ENCODE data around the gene HTN1.
"Not testable (repeated sequence)": the region's sequence is repeated elsewhere in the genome, so short reads cannot be mapped to it uniquely, and the experiment has no call there.

The HTN1 gene

GRCh38 chr4:70050138-70050537, at the start of gene HTN1:
HTN1 (plus strand) TSS chr4:70050438; CDS start chr4:70053077, 2,639 bp downstream.
- not testable (repeated sequence) for H3K4me3 ChIP-seq (ENCODE audit: low read depth, low read length)

- H3K4me3 ChIP-seq (ENCODE audit: low read depth, low read length) = no peak overlapping the region
Measured at GRCh38 chr4:70000711-70001110, 49.5 kb upstream of the HTN1 start.

GRCh38 chr4:70002507-70002906, 47.7 kb upstream of the HTN1 start:
- H3K4me3 ChIP-seq (ENCODE audit: low read depth, low read length) = no peak overlapping the region

- no peak overlapping the region for H3K4me3 ChIP-seq (ENCODE audit: low read depth, low read length)
Measured at GRCh38 chr4:70008771-70009170, 41.5 kb upstream of the HTN1 start.

GRCh38 chr4:70019006-70019405, 31.2 kb upstream of the HTN1 start:
- H3K4me3 ChIP-seq (ENCODE audit: low read depth, low read length) = not testable (repeated sequence)

GRCh38 chr4:70023218-70023617, 27.0 kb upstream of the HTN1 start:
- H3K4me3 ChIP-seq (ENCODE audit: low read depth, low read length) = no peak overlapping the region

- no peak overlapping the region for H3K4me3 ChIP-seq (ENCODE audit: low read depth, low read length)
Measured at GRCh38 chr4:70027011-70027410, 23.2 kb upstream of the HTN1 start.

- H3K4me3 ChIP-seq (ENCODE audit: low read depth, low read length) = not testable (repeated sequence)
Measured at GRCh38 chr4:70028159-70028558, 22.1 kb upstream of the HTN1 start, which contains the start of gene HTN3. HTN3 (plus strand) TSS chr4:70028459; CDS start chr4:70030741, 2,282 bp downstream.

- not testable (repeated sequence) for H3K4me3 ChIP-seq (ENCODE audit: low read depth, low read length)
Measured at GRCh38 chr4:70037559-70037958, 12.7 kb upstream of the HTN1 start.

GRCh38 chr4:70039928-70040327, 10.3 kb upstream of the HTN1 start:
- H3K4me3 ChIP-seq (ENCODE audit: low read depth, low read length) = not testable (repeated sequence)

GRCh38 chr4:70041652-70042286, 8.5 kb upstream of the HTN1 start:
- H3K4me3 ChIP-seq (ENCODE audit: low read depth, low read length) = no peak overlapping the region

GRCh38 chr4:70056534-70056933, 6.3 kb downstream of the HTN1 start:
- H3K4me3 ChIP-seq (ENCODE audit: low read depth, low read length) = not testable (repeated sequence)

GRCh38 chr4:70057651-70058050, 7.4 kb downstream of the HTN1 start:
- no peak overlapping the region for H3K4me3 ChIP-seq (ENCODE audit: low read depth, low read length)

- no peak overlapping the region for H3K4me3 ChIP-seq (ENCODE audit: low read depth, low read length)
Measured at GRCh38 chr4:70059149-70059548, 8.9 kb downstream of the HTN1 start.

GRCh38 chr4:70062000-70062399, 11.8 kb downstream of the HTN1 start:
- H3K4me3 ChIP-seq (ENCODE audit: low read depth, low read length) = no peak overlapping the region

GRCh38 chr4:70080205-70080604, 30.0 kb downstream of the HTN1 start:
- no peak overlapping the region for H3K4me3 ChIP-seq (ENCODE audit: low read depth, low read length)

GRCh38 chr4:70099206-70099605, 49.0 kb downstream of the HTN1 start:
- H3K4me3 ChIP-seq (ENCODE audit: low read depth, low read length) = no peak overlapping the region
